ENCODE measurements around the gene ISCA2.

GRCh38 chr14:74535756-74536325, 42.3 kb downstream of the ISCA2 start:
- TF ChIP-seq CTCF (IDR thresholded peaks at IDR 0.05; ENCODE audit: low read length) (no peak), EZH2 (IDR thresholded peaks at IDR 0.05; ENCODE audit: borderline replicate concordance, low read length) (no peak)
